ENCODE results near the gene ENC1. TPM values are rescaled to one million over a fixed set of nuclear protein-coding genes. Genes with fewer than 3 reads are reported as not detected.

Gene ENC1
- total and polyA plus RNA-seq, 10 of the 15 experiments (the other 5 are each of a cell fraction or from before 2014, with no cell fraction given) = 8.2 to 55.5 (median 32.1) TPM

DNA sequence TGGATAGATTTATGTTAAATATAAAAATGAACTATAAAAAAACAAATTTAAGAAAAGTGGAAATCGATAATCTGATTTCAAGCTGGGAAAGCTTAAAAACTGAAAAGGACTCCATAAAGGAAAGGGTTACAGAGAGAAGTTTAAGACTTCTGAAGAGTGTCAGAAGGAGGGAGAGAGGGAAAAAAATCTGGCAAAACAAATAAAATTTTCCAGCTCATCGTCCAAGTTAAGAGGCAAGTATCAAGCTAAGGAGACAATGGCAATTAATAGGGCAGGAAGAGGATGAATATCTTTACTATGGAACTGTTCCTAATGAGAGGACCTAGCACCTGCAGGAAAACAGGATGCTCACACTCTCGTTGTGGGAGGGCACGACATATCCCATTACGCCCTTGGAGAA is 24.0 kb upstream of the ENC1 start:
- H2AFZ ChIP-seq (ENCODE audit: control insufficient read depth, low read depth, low read length) = no peak overlapping the region
- no TSS peak for BruUV-seq (replicated peaks)
- ChIA-PET CTCF (interaction anchor here (0.7 kb wide), 1 partner anchor 16 kb away, joined by 4 read pairs; no protein-coding TSS in a partner anchor), POLR2A (no interaction called here), SMC1A (ENCODE audit: uncharacterized antibody, unreplicated experiment) (interaction anchor here (0.7 to 1.0 kb wide), 3 partner anchors 19 to 26 kb away, joined by 3 read pairs; no protein-coding TSS in a partner anchor), RAD21 (ENCODE audit: unreplicated experiment) (no interaction called here)
- no peak overlapping the region for H3K4me3 ChIP-seq
- no peak for DNase-seq (ENCODE audit: low read depth, low spot score)
- no peaks in the 10 kb centered on the region for H4K20me1 ChIP-seq (ENCODE audit: control insufficient read depth, insufficient read depth)
- H3K27me3 ChIP-seq (replicated peaks in 1 of 2; ENCODE audit: control insufficient read depth in 2 of 2, insufficient read depth in 2 of 2, low read length in 1 of 2) = peaks cover 0 to 2% of the 10 kb centered on the region in 2 experiments; a peak in 1 of 4 replicates
- no peak for ATAC-seq
- in situ Hi-C loops (cut with MboI) (no loop called here), intact Hi-C loops (cut with micrococcal nuclease; ENCODE audit: unreplicated experiment) (no loop called here)
- no peaks in the 10 kb centered on the region for H3K4me1 ChIP-seq (ENCODE audit: control insufficient read depth, insufficient read depth, low read length)
- no peak overlapping the region for H3K27ac ChIP-seq (ENCODE audit: control insufficient read depth, insufficient read depth)
- no peak for FAIRE-seq
- H3K9me3 ChIP-seq (replicated peaks; ENCODE audit: control insufficient read depth, insufficient read depth, low read length) = no peaks in the 10 kb centered on the region; the same call in 2 of the 3 replicates
- H3K36me3 ChIP-seq (ENCODE audit: control insufficient read depth in 2 of 2, insufficient read depth in 2 of 2, low read length in 1 of 2) = no peaks in the 10 kb centered on the region
- H3K4me2 ChIP-seq (ENCODE audit: control insufficient read depth, insufficient read depth) = no peak overlapping the region
- no peaks in the 10 kb centered on the region for H3K79me2 ChIP-seq (ENCODE audit: control insufficient read depth, insufficient read depth, low read length)
- 36% methylated on average over 5 of the region's 5 CpGs for WGBS (ENCODE audit: insufficient coverage, insufficient replicate concordance, low lambda C conversion rate, missing lambda C conversion rate)
- no peak overlapping the region for H3K9ac ChIP-seq (ENCODE audit: control insufficient read depth, insufficient read depth, low read length)
- TF ChIP-seq CEBPZ (IDR thresholded peaks at IDR 0.05; ENCODE audit: low read depth, low read length) = no peak
- TF ChIP-seq ZNF217 (IDR thresholded peaks at IDR 0.05) = no peak
- TF ChIP-seq ZBTB33 (IDR thresholded peaks at IDR 0.05) = no peak
- TF ChIP-seq IKZF1 (conservative IDR thresholded peaks at IDR 0.05) = no peak
- no peak for TF ChIP-seq KLF5 (IDR thresholded peaks at IDR 0.05; ENCODE audit: partially characterized antibody)
- no peak for TF ChIP-seq HDAC2 (IDR thresholded peaks at IDR 0.05)
- TF ChIP-seq, protein P1, sequence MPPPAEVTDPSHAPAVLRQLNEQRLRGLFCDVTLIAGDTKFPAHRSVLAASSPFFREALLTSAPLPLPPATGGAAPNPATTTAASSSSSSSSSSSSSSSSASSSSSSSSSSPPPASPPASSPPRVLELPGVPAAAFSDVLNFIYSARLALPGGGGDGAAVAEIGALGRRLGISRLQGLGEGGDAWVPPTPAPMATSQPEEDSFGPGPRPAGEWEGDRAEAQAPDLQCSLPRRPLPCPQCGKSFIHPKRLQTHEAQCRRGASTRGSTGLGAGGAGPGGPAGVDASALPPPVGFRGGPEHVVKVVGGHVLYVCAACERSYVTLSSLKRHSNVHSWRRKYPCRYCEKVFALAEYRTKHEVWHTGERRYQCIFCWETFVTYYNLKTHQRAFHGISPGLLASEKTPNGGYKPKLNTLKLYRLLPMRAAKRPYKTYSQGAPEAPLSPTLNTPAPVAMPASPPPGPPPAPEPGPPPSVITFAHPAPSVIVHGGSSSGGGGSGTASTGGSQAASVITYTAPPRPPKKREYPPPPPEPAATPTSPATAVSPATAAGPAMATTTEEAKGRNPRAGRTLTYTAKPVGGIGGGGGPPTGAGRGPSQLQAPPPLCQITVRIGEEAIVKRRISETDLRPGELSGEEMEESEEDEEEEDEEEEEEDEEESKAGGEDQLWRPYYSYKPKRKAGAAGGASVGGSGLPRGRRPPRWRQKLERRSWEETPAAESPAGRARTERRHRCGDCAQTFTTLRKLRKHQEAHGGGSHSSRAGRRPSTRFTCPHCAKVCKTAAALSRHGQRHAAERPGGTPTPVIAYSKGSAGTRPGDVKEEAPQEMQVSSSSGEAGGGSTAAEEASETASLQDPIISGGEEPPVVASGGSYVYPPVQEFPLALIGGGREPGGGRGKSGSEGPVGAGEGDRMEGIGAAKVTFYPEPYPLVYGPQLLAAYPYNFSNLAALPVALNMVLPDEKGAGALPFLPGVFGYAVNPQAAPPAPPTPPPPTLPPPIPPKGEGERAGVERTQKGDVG (CRISPR knock-in tag; IDR thresholded peaks at IDR 0.05) = no peak
- TF ChIP-seq FOS (IDR thresholded peaks at IDR 0.05; ENCODE audit: borderline replicate concordance, extremely low read depth, insufficient read length) = no peak
- no peak for TF ChIP-seq NR2C1 (IDR thresholded peaks at IDR 0.05)
- TF ChIP-seq, protein P2, sequence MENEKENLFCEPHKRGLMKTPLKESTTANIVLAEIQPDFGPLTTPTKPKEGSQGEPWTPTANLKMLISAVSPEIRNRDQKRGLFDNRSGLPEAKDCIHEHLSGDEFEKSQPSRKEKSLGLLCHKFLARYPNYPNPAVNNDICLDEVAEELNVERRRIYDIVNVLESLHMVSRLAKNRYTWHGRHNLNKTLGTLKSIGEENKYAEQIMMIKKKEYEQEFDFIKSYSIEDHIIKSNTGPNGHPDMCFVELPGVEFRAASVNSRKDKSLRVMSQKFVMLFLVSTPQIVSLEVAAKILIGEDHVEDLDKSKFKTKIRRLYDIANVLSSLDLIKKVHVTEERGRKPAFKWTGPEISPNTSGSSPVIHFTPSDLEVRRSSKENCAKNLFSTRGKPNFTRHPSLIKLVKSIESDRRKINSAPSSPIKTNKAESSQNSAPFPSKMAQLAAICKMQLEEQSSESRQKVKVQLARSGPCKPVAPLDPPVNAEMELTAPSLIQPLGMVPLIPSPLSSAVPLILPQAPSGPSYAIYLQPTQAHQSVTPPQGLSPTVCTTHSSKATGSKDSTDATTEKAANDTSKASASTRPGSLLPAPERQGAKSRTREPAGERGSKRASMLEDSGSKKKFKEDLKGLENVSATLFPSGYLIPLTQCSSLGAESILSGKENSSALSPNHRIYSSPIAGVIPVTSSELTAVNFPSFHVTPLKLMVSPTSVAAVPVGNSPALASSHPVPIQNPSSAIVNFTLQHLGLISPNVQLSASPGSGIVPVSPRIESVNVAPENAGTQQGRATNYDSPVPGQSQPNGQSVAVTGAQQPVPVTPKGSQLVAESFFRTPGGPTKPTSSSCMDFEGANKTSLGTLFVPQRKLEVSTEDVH (IDR thresholded peaks at IDR 0.05; ENCODE audit: low read depth, partially characterized antibody) = no peak
- no peak for TF ChIP-seq FOXK2 (IDR thresholded peaks at IDR 0.05)
- no peak for TF ChIP-seq SIN3A (IDR thresholded peaks at IDR 0.05; ENCODE audit: low read depth, low read length)
- TF ChIP-seq KAT2A (conservative IDR thresholded peaks at IDR 0.05; ENCODE audit: control insufficient read depth, low read depth, low read length) = no peak
- TF ChIP-seq MEF2B (IDR thresholded peaks at IDR 0.05; ENCODE audit: partially characterized antibody, poor library complexity, severe bottlenecking) = no peak

Data from GM12878 (cell line).